ENCODE measurements around the gene DUS3L.
"Not testable (repeated sequence)": the region's sequence is repeated elsewhere in the genome, so short reads cannot be mapped to it uniquely, and the experiment has no call there.

Gene DUS3L

DNA sequence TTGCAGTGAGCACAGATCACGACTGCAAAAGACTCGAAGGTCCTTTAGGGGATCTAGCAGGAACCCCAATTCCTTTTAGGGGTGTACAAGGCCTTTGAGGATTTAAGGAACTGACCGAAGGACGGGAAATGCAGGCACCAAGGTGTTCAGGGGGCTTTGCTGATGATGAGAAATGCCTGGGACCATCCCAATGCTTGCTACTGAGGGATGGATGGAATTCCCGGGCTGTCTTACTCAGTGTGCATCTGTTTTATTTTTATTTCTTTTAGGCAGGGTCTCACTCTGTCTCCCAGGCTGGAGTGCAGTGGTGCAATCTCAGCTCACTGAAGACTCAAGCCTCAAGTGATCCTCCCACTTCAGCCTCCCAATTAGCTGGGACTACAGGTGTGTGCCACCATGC lies 17.7 kb downstream of the DUS3L start:
- DNase-seq = no peak
- Histone ChIP-seq H3K4me1 (ENCODE audit: control insufficient read depth, insufficient read depth, low read length, poor library complexity, severe bottlenecking) (no peaks in the 10 kb centered on the region), H3K4me3 (ENCODE audit: insufficient read depth, low read depth, low read length, poor library complexity, severe bottlenecking) (no peak overlapping the region), H3K27ac (ENCODE audit: insufficient read depth, low read length, poor library complexity, severe bottlenecking) (no peak overlapping the region), H3K9me3 (ENCODE audit: control insufficient read depth, low read length) (no peaks in the 10 kb centered on the region), H3K27me3 (replicated peaks; ENCODE audit: control insufficient read depth, insufficient read depth, low read length, poor library complexity, severe bottlenecking) (no peaks in the 10 kb centered on the region), H3K36me3 (ENCODE audit: control insufficient read depth, insufficient read depth, low read length) (no peaks in the 10 kb centered on the region)

DNA sequence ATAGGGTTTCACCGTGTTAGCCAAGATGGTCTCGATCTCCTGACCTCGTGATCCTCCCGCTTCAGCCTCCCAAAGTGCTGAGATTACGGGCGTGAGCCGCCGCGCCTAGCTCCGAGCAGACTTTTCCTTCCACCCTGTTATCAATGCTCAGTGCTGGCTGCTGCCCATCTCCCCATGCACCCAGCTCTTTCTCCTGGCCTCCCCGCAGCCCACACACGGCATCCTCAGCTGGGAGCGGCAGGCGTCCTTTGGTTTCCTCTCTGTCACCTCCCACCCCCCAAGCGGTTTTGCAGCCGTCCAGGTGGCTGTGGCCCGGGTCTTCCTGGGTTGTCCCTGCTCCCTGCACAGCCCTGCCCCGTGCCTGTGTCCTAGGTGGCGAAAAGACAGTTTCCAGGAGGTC lies 18.5 kb downstream of the DUS3L start:
- H3K4me1 ChIP-seq (ENCODE audit: control insufficient read depth, insufficient read depth, low read length, poor library complexity, severe bottlenecking) = no peaks in the 10 kb centered on the region
- no peaks in the 10 kb centered on the region for H3K27me3 ChIP-seq (replicated peaks; ENCODE audit: control insufficient read depth, insufficient read depth, low read length, poor library complexity, severe bottlenecking)
- no peak overlapping the region for H3K27ac ChIP-seq (ENCODE audit: insufficient read depth, low read length, poor library complexity, severe bottlenecking)
- DNase-seq = no peak
- H3K9me3 ChIP-seq (ENCODE audit: control insufficient read depth, low read length) = no peaks in the 10 kb centered on the region
- H3K4me3 ChIP-seq (ENCODE audit: insufficient read depth, low read depth, low read length, poor library complexity, severe bottlenecking) = no peak overlapping the region
- H3K36me3 ChIP-seq (ENCODE audit: control insufficient read depth, insufficient read depth, low read length) = no peaks in the 10 kb centered on the region

DNA sequence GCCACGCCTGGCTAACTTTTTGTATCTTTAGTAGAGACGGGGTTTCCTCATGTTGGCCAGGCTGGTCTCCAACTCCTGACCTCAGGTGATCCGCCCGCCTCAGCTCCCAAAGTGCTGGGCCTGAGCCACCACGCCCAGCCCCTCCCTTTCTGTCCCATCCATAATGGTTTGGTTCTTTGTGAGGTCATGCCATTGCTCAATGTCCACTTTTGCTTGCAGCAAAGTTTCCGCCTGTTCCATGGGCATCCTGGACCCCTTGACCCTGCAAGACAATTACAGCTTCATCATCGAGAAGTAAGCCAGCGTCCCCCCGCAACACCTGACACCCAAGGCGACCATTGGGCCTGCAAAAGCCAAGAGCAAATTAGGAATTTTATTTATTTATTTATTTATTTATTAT lies 23.0 kb downstream of the DUS3L start:
- H3K27me3 ChIP-seq (replicated peaks; ENCODE audit: control insufficient read depth, insufficient read depth, low read length, poor library complexity, severe bottlenecking) = no peaks in the 10 kb centered on the region
- H3K9me3 ChIP-seq (ENCODE audit: control insufficient read depth, low read length) = no peaks in the 10 kb centered on the region
- no peak overlapping the region for H3K27ac ChIP-seq (ENCODE audit: insufficient read depth, low read length, poor library complexity, severe bottlenecking)
- no peaks in the 10 kb centered on the region for H3K36me3 ChIP-seq (ENCODE audit: control insufficient read depth, insufficient read depth, low read length)
- DNase-seq = no peak
- H3K4me3 ChIP-seq (ENCODE audit: insufficient read depth, low read depth, low read length, poor library complexity, severe bottlenecking) = no peak overlapping the region
- no peaks in the 10 kb centered on the region for H3K4me1 ChIP-seq (ENCODE audit: control insufficient read depth, insufficient read depth, low read length, poor library complexity, severe bottlenecking)

DNA sequence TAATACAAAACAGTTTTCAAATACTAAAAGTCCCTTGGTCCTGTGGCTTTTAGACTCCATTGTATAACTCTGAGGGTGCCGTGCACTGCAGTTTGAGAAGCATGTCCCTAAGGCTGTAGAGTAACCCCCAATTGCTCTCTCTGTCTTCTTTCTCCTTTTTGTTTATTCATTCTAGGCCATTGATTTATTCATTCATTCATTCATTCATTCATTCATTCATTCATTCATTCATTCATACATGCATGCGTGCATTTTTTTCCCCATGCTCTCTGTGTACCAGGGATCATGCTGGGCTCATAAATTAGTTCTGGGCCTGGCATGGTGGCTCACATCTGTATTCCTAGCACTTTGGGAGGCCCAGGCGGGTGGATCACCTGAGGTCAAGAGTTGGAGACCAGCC lies 25.7 kb downstream of the DUS3L start:
- Histone ChIP-seq H3K9me3 (ENCODE audit: control insufficient read depth, low read length) (no peaks in the 10 kb centered on the region), H3K4me3 (ENCODE audit: insufficient read depth, low read depth, low read length, poor library complexity, severe bottlenecking) (no peak overlapping the region), H3K36me3 (ENCODE audit: control insufficient read depth, insufficient read depth, low read length) (no peaks in the 10 kb centered on the region), H3K27ac (ENCODE audit: insufficient read depth, low read length, poor library complexity, severe bottlenecking) (no peak overlapping the region), H3K27me3 (replicated peaks; ENCODE audit: control insufficient read depth, insufficient read depth, low read length, poor library complexity, severe bottlenecking) (no peaks in the 10 kb centered on the region), H3K4me1 (ENCODE audit: control insufficient read depth, insufficient read depth, low read length, poor library complexity, severe bottlenecking) (no peaks in the 10 kb centered on the region)
- no peak for DNase-seq

DNA sequence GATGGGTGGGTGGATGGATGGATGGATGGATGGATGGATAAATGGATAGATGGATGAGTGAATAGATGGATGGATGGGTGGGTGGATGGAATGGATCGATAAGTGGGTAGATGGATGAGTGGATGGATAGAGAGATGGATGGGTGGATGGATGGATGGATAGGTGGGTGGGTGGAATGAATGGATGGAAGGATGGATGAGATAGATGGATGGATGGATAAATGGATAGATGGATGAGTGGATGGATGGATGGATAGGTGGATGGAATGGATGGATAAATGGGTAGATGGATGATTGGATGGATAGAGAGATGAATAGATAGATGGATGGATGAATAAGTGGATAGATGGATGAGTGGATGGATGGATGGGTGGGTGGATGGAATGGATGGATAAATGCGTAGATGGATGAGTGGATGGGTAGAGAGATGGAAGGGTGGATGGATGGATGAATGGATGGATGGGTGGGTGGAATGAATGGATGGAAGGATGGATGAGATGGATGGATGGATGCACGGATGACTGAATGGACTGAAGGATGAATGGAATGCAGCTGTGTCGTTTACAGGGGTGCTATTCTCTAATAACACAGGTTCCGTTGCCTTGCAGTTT lies 28.2 kb downstream of the DUS3L start:
- H3K27ac ChIP-seq (ENCODE audit: insufficient read depth, low read length, poor library complexity, severe bottlenecking) = no peak overlapping the region
- no peak for DNase-seq

DNA sequence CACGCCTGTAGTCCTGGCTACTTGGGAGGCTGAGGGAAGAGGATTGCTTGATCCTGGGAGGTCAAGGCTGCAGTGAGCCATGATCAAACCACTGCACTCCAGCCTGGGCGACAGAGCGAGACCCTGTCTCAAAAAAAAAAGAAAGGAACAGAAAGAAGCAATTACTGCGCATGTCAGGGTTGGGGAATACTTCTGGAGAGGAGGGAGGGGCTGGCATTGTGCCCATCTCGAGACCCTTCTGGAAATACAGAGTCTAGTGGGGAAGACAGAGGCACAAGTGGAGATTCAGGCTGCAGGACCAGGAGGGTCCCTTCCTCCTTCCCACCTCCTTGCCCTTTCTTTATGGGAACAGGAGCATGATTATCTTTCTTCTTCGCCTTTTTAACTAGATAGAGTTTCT lies 37.2 kb downstream of the DUS3L start:
- no peaks in the 10 kb centered on the region for H3K36me3 ChIP-seq (ENCODE audit: control insufficient read depth, insufficient read depth, low read length)
- H3K27me3 ChIP-seq (replicated peaks; ENCODE audit: control insufficient read depth, insufficient read depth, low read length, poor library complexity, severe bottlenecking) = no peaks in the 10 kb centered on the region
- DNase-seq = no peak
- no peak overlapping the region for H3K27ac ChIP-seq (ENCODE audit: insufficient read depth, low read length, poor library complexity, severe bottlenecking)
- H3K9me3 ChIP-seq (ENCODE audit: control insufficient read depth, low read length) = no peaks in the 10 kb centered on the region
- no peak overlapping the region for H3K4me3 ChIP-seq (ENCODE audit: insufficient read depth, low read depth, low read length, poor library complexity, severe bottlenecking)
- H3K4me1 ChIP-seq (ENCODE audit: control insufficient read depth, insufficient read depth, low read length, poor library complexity, severe bottlenecking) = no peaks in the 10 kb centered on the region

More for the DNA sequence above, 28.2 kb downstream of the DUS3L start:
- Histone ChIP-seq H3K4me3 (ENCODE audit: insufficient read depth, low read depth, low read length, poor library complexity, severe bottlenecking) (no peak overlapping the region), H3K9me3 (ENCODE audit: control insufficient read depth, low read length) (no peaks in the 10 kb centered on the region), H3K36me3 (ENCODE audit: control insufficient read depth, insufficient read depth, low read length) (no peaks in the 10 kb centered on the region), H3K4me1 (ENCODE audit: control insufficient read depth, insufficient read depth, low read length, poor library complexity, severe bottlenecking) (no peaks in the 10 kb centered on the region), H3K27me3 (replicated peaks; ENCODE audit: control insufficient read depth, insufficient read depth, low read length, poor library complexity, severe bottlenecking) (no peaks in the 10 kb centered on the region)

DNA sequence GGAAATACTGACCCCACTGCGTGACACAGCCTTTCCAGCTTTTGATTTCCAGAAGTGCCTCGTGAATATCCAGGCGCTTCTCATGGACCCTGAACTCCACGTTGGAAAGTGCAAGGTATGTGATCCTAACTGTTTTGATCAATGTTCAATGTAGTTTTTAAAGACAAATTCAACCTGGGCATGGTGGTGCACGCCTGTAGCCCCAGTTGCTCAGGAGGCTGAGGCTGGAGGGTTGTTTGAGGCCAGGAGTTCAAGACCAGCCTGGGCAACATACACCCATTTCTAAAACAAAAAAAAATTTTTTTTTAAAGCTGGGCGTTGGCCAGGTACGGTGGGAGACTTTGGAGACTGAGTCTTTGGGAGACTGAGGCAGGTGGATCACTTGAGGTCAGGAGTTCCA lies 39.3 kb downstream of the DUS3L start:
- no peaks in the 10 kb centered on the region for H3K4me1 ChIP-seq (ENCODE audit: control insufficient read depth, insufficient read depth, low read length, poor library complexity, severe bottlenecking)
- H3K4me3 ChIP-seq (ENCODE audit: insufficient read depth, low read depth, low read length, poor library complexity, severe bottlenecking) = no peak overlapping the region
- H3K27me3 ChIP-seq (replicated peaks; ENCODE audit: control insufficient read depth, insufficient read depth, low read length, poor library complexity, severe bottlenecking) = no peaks in the 10 kb centered on the region
- no peaks in the 10 kb centered on the region for H3K9me3 ChIP-seq (ENCODE audit: control insufficient read depth, low read length)
- H3K36me3 ChIP-seq (ENCODE audit: control insufficient read depth, insufficient read depth, low read length) = no peaks in the 10 kb centered on the region
- DNase-seq = no peak
- H3K27ac ChIP-seq (ENCODE audit: insufficient read depth, low read length, poor library complexity, severe bottlenecking) = no peak overlapping the region

DNA sequence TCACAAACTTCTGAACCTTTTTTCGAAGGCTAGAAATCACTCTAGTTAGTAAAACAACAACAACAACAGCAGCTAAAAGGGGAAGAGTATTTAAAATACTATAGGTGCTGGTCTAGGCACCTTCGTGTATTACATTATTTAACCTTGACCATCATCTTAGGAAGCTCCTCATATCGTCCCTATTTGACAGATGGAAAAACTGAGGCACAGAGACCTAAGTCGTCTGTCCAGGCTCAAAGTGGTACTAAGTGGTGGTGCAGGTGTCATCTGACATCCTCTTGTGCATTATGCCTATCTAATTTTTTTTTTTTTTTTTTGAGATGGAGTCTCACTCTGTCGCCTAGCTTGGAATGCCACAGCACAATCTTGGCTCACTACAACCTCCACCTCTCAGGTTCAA lies 41.5 kb downstream of the DUS3L start:
- no peak overlapping the region for H3K4me3 ChIP-seq (ENCODE audit: insufficient read depth, low read depth, low read length, poor library complexity, severe bottlenecking)
- H3K27ac ChIP-seq (ENCODE audit: insufficient read depth, low read length, poor library complexity, severe bottlenecking) = no peak overlapping the region
- H3K9me3 ChIP-seq (ENCODE audit: control insufficient read depth, low read length) = no peaks in the 10 kb centered on the region
- DNase-seq = no peak
- no peaks in the 10 kb centered on the region for H3K4me1 ChIP-seq (ENCODE audit: control insufficient read depth, insufficient read depth, low read length, poor library complexity, severe bottlenecking)
- no peaks in the 10 kb centered on the region for H3K27me3 ChIP-seq (replicated peaks; ENCODE audit: control insufficient read depth, insufficient read depth, low read length, poor library complexity, severe bottlenecking)
- H3K36me3 ChIP-seq (ENCODE audit: control insufficient read depth, insufficient read depth, low read length) = no peaks in the 10 kb centered on the region

DNA sequence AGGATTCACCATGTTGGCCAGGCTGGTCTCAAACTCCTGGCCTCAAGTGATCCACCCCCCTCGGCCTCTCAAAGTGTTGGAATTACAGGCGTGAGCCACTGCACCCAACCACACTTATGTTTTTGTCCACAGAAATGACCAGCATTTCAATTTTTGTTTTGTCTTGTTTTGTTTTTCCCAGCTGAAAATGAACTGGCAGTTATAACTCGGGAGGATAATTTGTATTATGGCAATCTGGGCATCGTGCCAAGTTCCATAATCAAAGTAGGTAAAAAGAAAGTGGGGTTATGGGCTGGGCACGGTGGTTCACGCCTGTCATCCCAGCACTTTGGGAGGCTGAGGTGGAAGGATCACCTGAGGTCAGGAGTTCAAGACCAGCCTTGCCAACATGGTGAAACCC lies 42.0 kb downstream of the DUS3L start:
- not testable (repeated sequence) for H3K4me1 ChIP-seq (ENCODE audit: control insufficient read depth, insufficient read depth, low read length, poor library complexity, severe bottlenecking); H3K9me3 ChIP-seq (ENCODE audit: control insufficient read depth, low read length); H3K27ac ChIP-seq (ENCODE audit: insufficient read depth, low read length, poor library complexity, severe bottlenecking); DNase-seq; H3K36me3 ChIP-seq (ENCODE audit: control insufficient read depth, insufficient read depth, low read length); H3K4me3 ChIP-seq (ENCODE audit: insufficient read depth, low read depth, low read length, poor library complexity, severe bottlenecking); H3K27me3 ChIP-seq (replicated peaks; ENCODE audit: control insufficient read depth, insufficient read depth, low read length, poor library complexity, severe bottlenecking)

DNA sequence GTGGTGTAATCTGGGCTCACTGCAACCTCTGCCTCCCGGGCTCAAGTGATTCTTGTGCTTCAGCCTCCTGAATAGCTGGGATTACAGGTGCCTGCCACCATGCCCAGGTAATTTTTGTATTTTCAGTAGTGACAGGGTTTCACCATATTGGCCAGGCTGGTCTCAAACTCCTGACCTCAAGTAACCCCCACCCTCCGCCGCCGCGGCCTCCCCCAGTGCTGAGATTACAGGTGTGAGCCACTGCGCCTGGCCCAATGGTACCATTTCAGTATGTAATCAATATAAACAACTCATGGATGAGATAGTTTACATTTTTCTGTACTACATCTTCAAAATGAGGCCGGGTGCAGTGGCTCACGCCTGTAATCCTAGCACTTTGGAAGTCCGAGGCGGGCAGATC lies 46.0 kb downstream of the DUS3L start:
- not testable (repeated sequence) for H3K4me1 ChIP-seq (ENCODE audit: control insufficient read depth, insufficient read depth, low read length, poor library complexity, severe bottlenecking); H3K9me3 ChIP-seq (ENCODE audit: control insufficient read depth, low read length); H3K36me3 ChIP-seq (ENCODE audit: control insufficient read depth, insufficient read depth, low read length); H3K27me3 ChIP-seq (replicated peaks; ENCODE audit: control insufficient read depth, insufficient read depth, low read length, poor library complexity, severe bottlenecking); H3K27ac ChIP-seq (ENCODE audit: insufficient read depth, low read length, poor library complexity, severe bottlenecking); H3K4me3 ChIP-seq (ENCODE audit: insufficient read depth, low read depth, low read length, poor library complexity, severe bottlenecking); DNase-seq

DNA sequence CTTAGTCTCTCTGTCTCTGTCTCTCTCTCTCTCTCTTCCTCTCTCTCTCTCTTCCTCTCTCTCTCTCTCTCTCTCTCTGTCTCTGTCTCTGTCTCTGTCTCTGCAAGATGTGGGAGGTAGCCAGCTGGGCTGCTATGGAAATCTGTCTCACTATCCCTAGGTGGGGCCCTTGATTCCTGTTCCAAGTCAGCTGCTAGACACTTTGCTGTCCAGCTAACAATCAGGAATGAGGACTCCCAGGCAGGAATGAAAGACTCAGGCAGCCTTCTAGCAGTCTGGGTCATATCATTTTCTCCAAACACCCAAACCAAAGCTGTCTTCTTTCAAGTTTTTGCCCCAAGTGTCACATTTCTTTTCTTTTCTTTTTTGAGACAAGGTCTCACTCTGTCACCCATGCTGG lies 47.3 kb downstream of the DUS3L start:
- H3K27ac ChIP-seq (ENCODE audit: insufficient read depth, low read length, poor library complexity, severe bottlenecking) = no peak overlapping the region
- H3K4me3 ChIP-seq (ENCODE audit: insufficient read depth, low read depth, low read length, poor library complexity, severe bottlenecking) = no peak overlapping the region
- no peaks in the 10 kb centered on the region for H3K27me3 ChIP-seq (replicated peaks; ENCODE audit: control insufficient read depth, insufficient read depth, low read length, poor library complexity, severe bottlenecking)
- DNase-seq = no peak
- no peaks in the 10 kb centered on the region for H3K36me3 ChIP-seq (ENCODE audit: control insufficient read depth, insufficient read depth, low read length)
- no peaks in the 10 kb centered on the region for H3K4me1 ChIP-seq (ENCODE audit: control insufficient read depth, insufficient read depth, low read length, poor library complexity, severe bottlenecking)
- no peaks in the 10 kb centered on the region for H3K9me3 ChIP-seq (ENCODE audit: control insufficient read depth, low read length)

Data from effector memory CD4-positive, alpha-beta T cell (primary cell).